Effector CD8-positive, alpha-beta T cell (primary cell): Measurements from ENCODE around the gene TTC24.
"Not testable (repeated sequence)": the region's sequence is repeated elsewhere in the genome, so short reads cannot be mapped to it uniquely, and the experiment has no call there.

Experiments used
- DNase-seq: peaks from one replicate; lab custom pipeline; 2025; lab: John Stamatoyannopoulos, UW
- total RNA-seq, 4 experiments: gene quantifications; one replicate each; lab custom pipeline; 2026; lab: John Stamatoyannopoulos, UW

TTC24 gene
- total RNA-seq, result 15.9 to 37.7 (median 30.6) reads per million in 4 experiments

DNA sequence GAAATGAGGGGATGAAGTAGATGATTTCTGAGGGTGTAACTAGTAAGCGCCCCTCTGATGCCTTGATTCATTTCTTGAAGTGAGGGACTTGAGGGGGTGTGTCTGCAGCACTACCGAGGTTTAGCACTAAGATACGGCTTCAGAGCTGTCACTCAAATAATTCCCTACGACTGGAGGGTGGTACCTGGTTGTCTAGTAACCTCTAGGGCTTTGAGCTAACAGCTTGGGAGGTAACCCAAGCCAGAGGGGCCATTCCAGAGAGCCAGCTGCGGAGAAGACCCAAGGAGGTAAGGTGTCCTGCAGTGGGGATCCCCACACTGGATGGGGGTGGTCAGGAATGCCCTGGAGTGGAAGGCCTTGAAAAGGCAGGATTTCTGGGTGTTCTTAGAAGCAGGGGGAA, at the start of gene TTC24:
Gene TTC24 (plus strand): TSS at position 252 of the 400 bp plus-strand sequence. CDS start 1,642 bp downstream, outside the sequence.
- DNase-seq, result no peak

DNA sequence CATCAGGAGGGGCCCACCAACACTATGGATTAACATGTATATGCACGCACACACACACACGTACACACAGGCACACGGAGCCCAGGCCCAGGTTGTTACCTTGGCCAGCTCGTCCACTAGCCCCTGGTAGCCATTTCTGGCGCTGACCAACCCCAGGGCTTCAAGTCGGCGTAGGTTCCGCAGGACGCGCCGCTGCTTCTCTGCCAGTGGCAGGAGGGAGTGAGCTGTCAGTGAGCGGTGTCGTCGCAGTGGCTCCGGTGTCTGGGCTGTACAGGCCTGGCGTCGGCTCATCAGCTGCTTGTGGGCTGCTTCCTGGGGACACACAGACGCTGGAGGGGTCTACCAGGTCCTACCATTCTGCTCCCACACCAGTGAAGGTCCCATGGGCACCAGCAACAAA, 49.5 kb upstream of the TTC24 start:
- no peak for DNase-seq

DNA sequence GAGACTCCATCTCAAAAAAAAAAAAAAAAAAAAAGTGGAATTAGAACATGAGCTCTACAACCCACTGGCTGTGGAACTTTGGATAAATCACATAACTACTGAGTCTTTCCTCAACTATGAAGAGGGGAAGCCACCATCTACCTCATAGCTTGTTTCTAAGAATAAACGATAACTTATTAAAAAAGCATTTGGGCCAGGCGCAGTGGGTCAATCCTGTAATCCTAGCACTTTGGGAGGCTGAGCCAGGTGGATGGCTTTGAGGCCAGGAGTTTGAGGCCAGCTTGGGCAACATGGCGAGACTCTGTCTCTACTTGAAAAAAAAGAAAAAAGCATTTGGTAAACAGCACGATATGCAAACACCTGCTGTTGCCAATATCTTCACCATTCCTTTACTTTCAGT, 47.1 kb upstream of the TTC24 start:
- no peak for DNase-seq

DNA sequence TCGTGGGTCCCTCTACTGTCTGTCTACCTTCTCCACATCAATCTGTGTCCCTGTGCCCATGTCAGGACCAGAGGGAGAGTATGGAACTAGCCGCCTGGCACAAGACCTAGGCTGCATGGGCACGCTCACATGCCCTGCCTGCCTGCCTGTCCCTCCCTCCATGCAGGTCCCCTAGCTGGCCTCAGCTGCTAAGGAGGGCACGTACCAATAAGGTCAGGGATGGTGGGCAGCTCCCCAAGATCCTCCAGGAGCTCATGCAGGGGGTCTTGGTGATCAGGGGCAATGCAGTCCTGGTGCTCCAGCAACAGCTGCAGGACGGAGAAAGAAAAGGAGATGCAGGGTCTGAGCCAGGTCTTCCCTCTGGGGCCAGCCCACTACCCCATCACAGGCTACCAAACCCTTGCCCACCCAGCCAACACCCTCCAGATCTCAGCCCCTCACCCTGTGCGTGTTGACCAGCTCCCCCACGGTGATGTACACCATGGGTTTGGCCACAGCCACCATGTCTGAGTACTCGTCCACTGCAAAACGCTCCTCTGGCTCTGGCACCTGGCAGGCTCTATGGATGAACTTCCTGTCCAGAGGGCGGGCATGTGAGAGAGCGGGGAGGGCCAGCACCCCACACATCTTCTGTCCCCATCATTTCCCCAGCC, 45.8 kb upstream of the TTC24 start:
- DNase-seq, result no peak

DNA sequence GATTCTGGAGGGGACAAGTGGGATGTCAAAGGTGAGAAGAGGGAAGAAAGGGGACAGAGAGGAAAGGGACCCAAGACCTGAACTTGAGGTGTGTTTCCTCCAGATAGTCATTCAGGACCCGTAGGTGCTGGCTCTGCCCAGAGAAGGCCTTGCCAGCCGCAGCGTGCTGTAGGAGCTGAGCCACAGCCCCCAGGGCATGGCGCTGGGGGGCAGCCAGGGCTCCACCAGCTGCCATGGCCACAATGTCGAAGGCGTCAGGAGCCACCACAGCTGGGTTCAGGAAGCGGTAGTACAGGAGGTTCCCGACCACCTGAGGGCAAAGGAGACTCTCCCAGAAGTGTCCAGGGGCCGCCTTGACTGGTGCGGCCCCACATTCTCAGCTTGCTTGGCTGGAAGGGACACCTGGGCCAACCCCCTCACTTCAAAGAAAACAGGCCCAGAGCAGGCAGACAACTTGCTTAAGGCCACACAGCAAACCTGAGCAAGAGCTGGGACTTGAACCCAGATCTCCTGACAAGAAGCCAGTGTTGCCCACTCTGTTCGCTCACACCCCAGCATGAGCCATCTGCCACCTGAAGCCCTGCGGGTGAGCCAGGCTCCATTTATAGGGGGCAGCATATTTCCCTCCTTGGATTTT, 45.0 kb upstream of the TTC24 start:
- no peak for DNase-seq

DNA sequence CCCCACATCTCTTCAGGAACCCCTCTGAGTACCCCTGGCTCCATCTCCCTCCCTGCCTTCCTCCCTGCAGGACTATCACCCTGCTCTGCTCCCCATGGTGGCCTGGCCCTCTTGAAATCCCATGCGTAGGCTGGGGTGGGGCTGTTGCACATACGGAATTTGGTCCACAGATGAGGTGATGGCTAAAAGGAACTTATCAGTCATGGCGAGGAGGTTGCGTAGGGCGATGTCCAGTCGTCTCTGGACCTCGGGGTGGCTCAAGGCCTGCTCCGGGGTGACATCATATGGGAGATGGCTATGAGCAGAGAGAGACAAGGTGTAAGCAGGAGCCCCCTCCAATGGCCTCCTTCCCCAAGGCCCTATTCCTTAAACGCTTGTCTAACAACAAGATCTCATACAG, 42.5 kb upstream of the TTC24 start:
- DNase-seq, result no peak

DNA sequence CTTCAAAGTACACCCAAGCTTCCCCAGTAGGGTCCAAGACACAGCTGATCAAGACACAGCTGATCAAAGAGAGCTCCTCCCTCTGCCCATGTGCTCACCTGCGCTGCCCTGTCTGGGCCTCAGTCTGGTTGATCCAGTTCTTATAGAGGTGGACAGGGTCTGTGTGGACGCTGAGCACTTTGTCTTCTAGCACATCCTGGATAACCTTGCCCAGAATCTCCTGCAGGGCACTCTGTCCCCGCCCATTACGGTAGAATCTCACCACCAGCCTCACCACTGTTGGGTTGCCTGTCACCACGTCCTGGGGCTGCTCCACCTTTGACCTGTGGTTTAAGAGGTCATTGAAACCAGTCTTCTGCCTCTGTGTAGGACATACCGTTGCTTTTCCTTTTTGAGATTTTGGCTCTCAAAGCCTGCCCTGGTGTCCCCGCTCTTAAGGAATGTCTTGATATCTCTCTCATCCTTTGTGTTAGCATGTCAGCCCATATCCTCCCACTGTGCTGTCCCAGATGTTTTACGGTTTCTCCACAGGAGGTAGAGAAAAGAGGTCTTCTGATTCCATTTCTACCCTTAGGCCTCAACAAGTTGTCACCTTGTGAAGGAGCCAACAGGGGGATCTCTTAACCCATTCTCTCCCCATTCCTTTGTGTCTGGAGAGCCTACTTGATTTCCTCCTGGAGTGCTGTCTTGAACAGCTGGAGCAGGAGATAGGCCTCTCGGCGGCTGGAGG, 40.6 kb upstream of the TTC24 start:
- DNase-seq, result no peak

DNA sequence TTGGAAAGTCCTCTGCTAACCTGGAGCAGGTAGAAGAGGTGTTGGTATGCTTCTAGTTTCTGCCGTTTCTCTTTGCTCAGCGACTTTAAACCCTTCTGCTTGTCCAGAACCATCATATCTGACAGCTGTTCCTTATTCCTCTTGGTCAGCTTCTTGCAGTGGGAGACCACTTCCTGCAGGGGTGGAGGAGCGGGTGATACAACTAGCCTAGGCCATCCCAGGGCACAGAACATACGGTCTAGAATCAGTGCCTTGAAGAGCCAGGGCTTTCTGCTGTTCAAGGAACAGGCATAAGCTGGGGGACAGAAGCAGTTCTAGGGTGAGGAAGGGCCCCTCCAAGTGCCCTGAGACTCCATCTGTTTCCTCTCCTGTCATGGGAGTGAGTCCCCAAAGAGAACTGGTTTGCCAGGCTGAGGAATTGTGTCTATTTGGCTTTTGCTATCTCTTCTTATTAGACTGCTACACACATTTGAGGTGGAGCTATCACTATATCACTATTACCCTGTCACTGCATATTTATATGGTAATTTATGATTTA, 39.6 kb upstream of the TTC24 start:
- no peak for DNase-seq

DNA sequence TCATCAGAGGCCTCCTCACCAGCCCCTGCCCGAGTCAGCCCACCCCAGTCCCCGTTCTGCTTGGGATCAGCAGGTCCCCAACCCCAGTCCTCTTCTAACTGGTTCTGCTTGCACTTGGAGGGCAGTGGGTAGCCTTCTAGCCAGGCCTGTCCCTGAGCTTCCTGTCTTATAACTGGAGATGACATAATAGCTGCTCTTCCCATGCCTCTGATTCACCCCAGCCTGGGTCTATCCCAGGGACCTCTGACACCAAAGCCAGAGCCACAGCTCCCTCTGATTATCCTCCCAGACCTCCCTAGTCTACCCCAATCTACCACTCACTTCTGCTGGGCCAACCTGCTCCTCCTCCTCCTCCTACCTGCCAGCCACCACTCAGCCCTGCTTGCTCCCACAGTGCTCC, 38.6 kb upstream of the TTC24 start:
- no peak for DNase-seq

DNA sequence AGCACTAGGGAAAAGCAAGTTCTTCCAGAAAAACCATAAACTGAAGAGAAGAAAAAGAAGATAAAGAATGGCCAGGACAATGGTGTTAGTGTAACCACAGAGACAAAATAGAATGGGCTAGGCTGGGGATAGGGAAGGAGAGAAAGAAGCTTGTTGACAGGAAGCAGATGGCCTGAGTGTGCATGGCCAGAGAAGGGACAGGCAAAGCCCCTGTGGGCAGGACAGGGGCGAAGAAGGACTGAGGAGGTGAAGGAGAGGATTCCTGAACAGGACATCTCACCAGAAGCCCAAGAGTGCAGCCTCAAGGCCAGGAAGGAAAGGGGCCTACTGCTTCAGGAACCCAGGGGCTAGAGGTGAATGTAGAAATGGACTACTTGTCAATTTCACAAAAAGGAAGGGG, 36.5 kb upstream of the TTC24 start:
- DNase-seq, result no peak

DNA sequence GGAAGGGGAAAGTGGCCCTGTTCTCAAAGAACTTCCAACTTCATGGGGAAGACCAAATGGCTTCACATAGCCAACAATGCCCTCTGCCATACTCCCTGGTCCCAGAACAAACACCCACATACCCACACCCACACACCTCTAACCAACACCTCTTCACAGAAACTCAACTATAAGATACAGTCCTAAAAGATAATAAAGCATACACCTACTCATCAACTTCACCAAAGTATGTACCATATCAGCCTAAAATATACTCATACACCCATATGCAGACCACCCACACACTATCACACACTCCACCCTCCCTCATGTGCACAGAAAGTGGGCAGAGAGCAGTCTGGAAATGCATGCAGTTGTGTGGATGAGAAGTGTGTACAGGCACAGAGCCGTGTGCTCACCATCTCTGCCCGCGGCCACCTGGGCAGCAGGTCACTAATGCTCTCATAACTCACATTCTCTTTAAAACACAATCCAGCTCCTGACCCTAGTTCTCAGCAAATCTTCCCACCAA, 34.9 kb upstream of the TTC24 start:
- no peak for DNase-seq

DNA sequence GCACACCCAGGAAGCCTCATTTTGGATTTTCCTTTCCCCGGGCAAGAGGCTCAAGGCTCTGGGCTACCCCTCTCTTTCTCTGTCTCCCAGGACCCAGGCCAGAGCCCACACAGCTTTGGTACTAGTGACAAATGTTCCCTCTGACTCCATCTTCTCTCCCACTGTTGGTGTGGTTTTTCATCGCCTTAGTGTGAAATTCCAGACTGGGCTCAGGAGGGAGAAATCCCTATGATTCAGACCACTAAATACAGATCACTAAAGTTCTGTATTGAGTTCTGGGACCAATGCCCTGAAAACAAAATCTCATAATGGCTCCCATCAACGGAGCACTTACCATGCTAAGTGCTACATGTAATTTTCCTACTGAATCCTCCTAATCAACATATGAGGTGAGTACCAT, 33.3 kb upstream of the TTC24 start:
- no peak for DNase-seq

DNA sequence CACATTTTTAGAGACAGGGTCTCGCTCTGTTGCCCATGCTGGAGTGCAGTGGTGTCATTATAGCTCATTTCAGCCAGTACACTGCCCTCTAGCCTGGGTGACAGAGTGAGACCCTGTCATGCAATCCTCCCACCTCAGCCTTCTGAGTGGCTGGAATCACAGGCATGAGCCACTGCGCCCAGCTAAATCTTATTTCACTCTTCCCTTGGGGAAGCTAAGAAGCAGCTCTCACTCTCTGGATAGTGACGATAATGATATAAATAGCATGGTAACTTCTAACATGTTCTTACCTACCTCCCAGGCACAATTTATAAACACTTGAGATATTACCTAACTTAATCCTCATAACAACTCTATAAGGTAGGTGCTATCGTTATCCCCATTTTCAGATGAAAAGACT, 32.1 kb upstream of the TTC24 start:
- DNase-seq, result no peak

DNA sequence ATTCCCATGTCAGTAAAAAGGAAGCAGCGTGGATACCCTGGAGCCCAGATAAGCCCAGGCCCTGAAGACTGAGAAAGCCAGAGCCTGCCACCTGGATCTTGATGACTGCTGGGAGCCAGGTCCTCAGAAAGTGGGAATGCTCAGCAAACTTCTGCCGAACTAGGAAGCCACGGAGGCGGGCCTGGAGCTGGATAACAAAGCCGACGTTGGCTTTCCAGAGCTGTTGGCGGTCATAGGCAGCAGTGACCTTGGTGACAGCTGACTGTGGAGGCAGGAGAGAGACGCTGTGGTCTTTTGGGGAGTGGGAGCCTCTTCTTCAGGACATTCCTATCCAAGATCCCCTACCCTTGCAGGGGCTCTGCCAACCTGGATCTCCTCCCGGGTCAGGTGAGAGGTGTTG, 31.5 kb upstream of the TTC24 start:
- no peak for DNase-seq

DNA sequence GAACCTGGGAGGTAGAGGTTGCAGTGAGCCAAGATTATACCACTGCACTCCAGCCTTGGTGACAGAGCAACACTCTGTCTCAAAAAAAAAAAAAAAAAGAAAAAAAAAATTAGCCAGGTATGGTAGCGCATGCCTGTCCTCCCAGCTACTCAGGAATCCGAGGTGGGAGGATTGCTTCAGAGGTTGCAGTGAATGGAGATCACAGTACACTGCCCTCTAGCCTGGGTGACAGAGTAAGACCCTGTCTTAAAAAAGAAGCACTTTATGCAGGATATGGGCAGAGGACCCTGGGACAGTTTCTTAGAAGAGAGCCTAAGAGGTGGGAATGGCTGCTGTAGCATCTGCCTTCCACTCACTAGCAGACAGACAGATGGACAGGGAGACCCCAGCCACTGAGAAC, 30.1 kb upstream of the TTC24 start:
- no peak for DNase-seq

DNA sequence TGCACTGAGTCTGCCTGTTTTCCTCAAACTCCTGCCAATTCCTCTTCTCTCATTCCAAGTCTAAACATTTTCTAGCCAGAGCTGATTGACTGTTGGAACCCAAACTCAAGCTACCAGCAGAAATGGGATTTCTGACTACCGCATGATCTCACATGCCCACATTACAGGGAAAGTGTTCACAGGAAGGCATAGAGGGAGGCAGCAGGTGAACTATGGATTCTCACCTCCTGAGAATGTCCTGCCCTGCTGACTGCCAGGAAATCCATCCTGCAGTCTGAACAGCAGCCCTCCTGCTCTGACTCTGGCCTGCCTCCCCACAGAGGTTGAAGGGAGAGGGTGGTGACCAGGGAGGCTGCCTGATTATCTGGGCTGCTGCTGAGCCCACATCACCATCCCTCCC, 29.7 kb upstream of the TTC24 start:
- no peak for DNase-seq

DNA sequence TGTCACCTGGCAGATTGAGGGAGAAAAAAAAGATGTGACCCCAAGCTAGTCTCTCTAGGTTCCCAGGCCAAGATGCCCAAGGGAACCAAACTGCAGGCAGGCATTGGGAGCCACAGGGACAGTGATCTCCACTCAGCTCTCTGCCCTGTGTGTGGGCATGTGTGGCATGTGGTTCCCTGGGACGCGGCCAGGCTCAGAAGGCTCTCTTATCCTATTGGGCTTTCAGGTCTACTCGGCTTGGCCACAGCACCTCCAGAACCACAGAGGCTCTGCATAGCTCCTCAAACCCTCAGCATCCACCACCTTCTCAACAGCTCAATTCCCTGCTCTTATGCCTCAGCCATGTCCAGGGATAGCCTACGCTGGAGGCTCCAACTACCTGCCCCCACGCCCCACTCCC, 29.2 kb upstream of the TTC24 start:
- no peak for DNase-seq

DNA sequence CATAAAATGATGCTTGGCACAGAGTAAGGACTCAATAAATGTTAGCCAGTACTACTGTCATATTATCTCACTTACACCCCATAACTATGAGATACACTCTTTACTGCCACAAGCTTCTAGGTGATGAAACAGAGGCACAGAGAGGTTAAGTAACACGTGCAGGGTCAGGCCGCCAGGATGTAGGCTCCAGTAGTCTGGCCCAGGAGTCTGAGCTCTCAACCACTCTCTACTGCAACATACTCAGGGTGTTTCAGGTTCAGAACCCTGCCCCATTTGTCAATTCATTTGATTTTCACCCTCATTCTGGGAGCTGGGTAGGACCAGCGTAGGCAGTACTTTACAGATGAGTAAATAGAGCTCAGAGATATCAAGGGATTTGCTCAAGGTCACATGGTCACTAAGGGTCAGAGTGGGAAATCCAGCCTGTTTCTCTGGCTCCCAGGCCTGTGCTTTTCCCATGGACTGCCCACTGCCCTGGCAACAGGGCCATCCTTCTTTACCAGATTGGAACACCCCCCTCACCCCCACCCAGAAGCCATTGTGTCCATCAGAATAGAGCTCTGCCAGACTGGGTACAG, 28.4 kb upstream of the TTC24 start:
- no peak for DNase-seq

DNA sequence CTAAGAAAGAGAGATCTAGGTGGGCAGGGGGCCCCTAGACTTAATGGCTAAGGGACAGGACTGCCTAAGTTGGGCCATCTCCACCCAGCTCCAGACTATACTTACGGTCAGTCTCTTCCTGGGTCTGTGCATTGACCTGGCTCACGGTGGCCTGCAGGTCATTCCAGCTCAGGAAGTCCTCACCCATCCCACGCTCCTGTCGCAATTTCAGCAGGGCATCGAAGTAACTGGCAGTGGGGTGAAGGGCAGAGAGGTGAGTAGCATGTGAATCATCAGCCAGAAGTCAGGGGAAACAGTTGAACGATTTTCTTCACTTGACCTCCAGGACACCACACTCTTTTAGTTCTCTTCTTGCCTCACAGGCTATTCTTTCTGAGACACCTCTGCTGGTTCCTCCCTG, 27.7 kb upstream of the TTC24 start:
- no peak for DNase-seq

DNA sequence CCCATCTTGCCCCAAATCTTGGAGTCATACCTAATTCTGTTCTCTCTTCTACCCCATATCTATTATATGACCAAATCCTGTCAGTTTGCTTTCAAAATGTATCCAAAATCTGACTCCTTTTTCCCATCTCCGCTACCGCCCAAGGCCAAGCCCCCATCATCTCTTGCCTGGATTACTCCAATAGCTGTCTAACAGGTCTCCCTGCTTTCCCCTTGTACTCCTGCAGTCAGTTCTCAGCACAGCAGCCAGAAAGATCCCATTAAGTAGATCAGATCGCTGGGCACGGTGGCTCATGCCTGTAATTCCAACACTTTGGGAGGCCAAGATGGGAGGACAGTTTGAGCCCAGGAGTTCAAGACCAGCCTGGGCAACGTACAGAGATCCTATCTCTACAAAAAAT, 27.0 kb upstream of the TTC24 start:
- no peak for DNase-seq

DNA sequence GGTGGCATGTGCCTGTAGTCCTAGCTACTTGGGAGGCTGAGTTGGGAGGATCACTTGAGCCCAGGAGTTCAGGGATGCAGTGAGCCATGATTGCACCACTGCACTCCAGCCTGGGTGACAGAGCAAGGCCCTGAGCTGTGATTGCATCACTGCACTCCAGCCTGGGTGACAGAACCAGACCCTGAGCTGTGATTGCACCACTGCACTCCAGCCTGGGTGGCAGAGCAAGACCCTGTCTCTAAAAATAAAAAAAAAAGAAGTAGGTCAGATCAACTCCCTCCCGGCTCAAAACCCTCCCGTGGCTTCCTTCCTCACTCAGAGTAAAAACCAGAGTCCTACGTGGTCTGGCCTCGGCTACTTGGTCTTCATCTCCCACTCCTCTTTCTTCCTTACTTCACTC, 26.6 kb upstream of the TTC24 start:
- not testable (repeated sequence) for DNase-seq

DNA sequence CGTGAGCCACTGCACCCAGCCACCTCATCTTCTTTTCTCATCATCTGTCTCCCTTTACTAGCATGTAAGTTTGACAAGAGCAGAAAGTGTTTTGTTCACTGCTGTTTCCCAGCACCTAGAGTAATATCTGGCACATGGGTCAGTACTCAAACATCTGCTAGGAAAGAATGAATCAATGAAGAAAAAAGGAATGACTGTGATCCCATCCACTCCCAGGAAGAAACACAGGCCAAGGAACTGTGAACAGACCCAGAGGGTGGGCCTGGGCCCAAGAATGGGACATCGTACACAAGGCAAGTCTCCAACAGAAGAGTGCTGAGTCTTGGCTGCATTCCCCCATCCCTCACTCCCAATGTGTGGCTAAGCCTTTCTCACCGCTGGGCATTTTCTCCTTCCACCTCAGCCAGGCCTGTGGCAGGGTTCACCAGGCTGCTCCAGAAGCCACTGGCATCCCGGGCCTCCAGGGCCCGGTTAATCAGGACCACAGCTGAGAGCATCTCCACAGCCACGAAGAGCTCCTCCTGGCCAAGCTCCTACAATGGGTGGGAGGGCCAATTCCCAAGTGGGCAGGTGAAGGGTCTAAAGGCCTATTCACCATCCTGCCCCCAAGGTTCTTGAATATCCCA, 25.6 kb upstream of the TTC24 start:
- DNase-seq, result no peak
